Vagina (tissue), 2 donors: Measurements from ENCODE around the gene CPSF4.

Experiments
- CTCF ChIP-seq, 3 experiments: fragments of 450-650 bp in 2 of 3; fragments of 200-600 bp in 1 of 3; sonication (generic) in 1 of 3; IDR thresholded peaks; one replicate each; pipeline ENCODE4 v1.5.1; 2017 to 2019; ENCODE audit warnings: antibody characterized with exemption in 3 of 3, mild to moderate bottlenecking in 2 of 3, moderate library complexity in 2 of 3
- POLR2A ChIP-seq, 2 donors: fragments of 450-650 bp; IDR thresholded peaks; one replicate each; pipeline ENCODE4 v1.6.1; 2017; ENCODE audit warnings: antibody characterized with exemption in 2 of 2, mild to moderate bottlenecking in 2 of 2, moderate library complexity in 2 of 2

- TF ChIP-seq POLR2A (IDR thresholded peaks at IDR 0.05) (no peak), CTCF (IDR thresholded peaks at IDR 0.05) (no peak)
Measured at GRCh38 chr7:99493823-99494222, 55.1 kb downstream of the CPSF4 start.
